Measurements from ENCODE around the gene SLC39A11.

Gene SLC39A11

GRCh38 chr17:72616447-72616846 lies 476.0 kb downstream of the SLC39A11 start:
- DNase-seq (ENCODE audit: low read depth in 2 of 2), result no peak

- DNase-seq (ENCODE audit: low read depth in 2 of 2), result no peak
These were observed 476.9 kb downstream of the SLC39A11 start for GRCh38 chr17:72615627-72615991.

DNA sequence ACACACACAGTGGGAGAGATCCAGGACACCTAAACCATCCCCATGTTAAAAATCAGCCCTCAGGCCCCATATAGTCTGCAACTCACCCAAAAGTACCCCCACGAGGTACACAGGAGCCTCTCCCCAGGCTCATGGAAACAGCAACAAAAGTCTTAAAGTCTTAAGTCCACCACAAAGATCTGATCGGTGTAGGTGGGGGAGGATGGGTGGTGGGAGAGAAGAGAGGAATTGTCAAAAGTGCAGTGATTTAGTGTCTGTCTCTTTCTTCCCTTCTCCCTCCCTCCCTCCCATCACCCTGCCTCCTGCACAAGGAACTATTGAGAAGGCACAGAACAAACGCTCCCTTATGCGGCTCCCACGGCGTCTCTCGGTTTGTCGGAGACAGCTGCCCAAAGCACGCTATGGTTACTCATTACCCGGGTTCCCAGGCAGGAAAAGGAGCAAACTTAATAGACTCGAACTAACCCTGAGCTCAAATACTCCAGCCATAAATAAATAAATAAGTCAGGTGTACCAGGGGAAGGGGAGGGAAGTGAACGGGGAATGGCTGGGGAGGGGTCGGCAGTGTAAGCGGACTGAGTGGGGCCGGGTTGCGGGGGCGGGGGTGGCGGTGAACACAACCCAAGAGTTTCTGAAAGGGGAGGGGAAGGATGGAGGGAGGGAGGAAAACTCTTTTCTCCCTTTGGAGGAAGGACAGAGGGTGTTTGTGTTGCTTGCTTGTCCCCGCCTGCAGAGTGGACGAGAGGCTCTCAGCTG lies 477.4 kb downstream of the SLC39A11 start:
- DNase-seq (ENCODE audit: low read depth in 2 of 2), result no peak

DNA sequence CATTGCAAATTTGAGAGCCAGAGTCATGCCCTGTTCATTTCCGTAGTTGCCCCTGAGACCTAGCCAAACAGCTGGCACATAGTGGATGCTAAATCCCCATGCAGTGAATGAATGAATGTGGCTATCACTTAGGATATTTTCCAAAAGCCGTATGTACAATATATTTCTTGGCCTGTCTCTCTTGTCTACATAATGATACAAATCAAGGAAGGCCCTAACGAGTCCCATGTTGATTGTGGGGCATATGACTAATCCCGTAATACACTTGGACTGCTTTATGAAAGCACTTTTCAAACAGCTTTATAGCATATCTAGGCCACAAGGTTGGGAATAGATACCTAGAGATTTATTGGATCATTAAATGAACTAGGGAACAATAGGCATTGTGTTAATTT lies 478.0 kb downstream of the SLC39A11 start:
- no peak for DNase-seq (ENCODE audit: low read depth in 2 of 2)

GRCh38 chr17:72613806-72614292 lies 478.6 kb downstream of the SLC39A11 start:
- DNase-seq (ENCODE audit: low read depth in 2 of 2), result no peak

GRCh38 chr17:72613396-72613795 lies 479.1 kb downstream of the SLC39A11 start:
- no peak for DNase-seq (ENCODE audit: low read depth in 2 of 2)

GRCh38 chr17:72611172-72611571 lies 481.3 kb downstream of the SLC39A11 start:
- no peak for DNase-seq (ENCODE audit: low read depth in 2 of 2)

GRCh38 chr17:72609501-72609900 lies 483.0 kb downstream of the SLC39A11 start:
- DNase-seq (ENCODE audit: low read depth in 2 of 2), result no peak

- DNase-seq (ENCODE audit: low read depth in 2 of 2), result no peak
These were observed 484.1 kb downstream of the SLC39A11 start for GRCh38 chr17:72608436-72608835.

- no peak for DNase-seq (ENCODE audit: low read depth in 2 of 2)
These were observed 485.8 kb downstream of the SLC39A11 start for GRCh38 chr17:72606656-72607055.

GRCh38 chr17:72605543-72605942 lies 486.9 kb downstream of the SLC39A11 start:
- DNase-seq (ENCODE audit: low read depth in 2 of 2), result no peak

DNA sequence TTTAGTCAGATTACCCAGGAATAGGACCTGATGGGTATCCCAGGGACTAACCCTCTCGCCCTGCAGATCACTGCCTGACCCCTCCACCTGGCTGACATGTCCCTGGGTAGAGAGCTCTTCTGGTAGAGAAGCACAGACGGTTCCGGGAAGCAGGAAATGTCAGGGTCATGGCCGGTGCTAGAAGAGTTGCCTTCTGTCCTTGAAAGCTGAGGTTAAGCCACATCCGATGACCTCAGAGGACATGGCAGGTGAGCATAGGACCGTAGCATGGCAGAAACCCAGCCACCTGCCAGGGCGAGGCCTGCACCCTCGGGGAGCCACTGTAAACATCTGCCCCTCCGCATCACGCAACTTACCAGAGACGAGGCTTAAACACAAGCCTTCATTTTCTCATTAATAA lies 488.0 kb downstream of the SLC39A11 start:
- no peak for DNase-seq (ENCODE audit: low read depth in 2 of 2)

DNA sequence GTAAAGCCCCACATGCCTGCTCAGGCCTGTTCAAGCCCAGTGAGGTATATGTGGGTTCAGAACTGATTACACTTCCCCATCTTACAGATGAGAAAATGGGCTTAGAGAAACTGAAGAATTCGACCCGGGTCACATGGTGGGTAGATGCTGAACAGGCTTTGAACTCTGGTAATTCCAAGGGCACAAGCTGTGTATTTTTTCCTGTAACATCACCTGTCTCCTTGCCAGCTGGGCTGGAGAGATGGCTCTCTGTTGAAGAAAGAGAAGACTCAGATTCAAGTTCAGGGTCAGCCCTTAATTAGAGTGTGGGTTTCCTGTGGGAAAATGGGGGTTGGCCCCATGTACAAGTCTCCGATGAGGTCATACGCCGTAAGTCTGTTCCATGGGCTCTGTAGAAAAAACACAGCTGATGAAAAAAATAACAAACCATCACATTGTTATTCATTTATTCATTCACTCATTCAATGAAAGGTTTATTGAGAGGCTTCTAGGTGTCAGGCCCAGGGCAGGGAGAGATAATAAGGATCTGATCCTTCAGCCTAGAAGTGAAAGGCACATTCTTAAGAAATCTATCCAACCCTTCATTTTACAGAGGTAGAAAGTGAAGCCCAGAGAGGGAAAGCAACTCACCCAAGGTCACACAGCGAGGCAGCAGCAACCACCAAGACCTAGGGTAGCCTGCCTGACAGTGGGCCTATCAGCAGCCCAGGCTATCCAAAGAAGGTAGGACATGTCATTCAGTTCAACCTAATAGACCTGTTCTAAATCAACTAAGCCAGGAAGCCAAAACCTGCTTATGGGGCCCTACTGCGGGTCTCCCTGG lies 488.9 kb downstream of the SLC39A11 start:
- no peak for DNase-seq (ENCODE audit: low read depth in 2 of 2)

DNA sequence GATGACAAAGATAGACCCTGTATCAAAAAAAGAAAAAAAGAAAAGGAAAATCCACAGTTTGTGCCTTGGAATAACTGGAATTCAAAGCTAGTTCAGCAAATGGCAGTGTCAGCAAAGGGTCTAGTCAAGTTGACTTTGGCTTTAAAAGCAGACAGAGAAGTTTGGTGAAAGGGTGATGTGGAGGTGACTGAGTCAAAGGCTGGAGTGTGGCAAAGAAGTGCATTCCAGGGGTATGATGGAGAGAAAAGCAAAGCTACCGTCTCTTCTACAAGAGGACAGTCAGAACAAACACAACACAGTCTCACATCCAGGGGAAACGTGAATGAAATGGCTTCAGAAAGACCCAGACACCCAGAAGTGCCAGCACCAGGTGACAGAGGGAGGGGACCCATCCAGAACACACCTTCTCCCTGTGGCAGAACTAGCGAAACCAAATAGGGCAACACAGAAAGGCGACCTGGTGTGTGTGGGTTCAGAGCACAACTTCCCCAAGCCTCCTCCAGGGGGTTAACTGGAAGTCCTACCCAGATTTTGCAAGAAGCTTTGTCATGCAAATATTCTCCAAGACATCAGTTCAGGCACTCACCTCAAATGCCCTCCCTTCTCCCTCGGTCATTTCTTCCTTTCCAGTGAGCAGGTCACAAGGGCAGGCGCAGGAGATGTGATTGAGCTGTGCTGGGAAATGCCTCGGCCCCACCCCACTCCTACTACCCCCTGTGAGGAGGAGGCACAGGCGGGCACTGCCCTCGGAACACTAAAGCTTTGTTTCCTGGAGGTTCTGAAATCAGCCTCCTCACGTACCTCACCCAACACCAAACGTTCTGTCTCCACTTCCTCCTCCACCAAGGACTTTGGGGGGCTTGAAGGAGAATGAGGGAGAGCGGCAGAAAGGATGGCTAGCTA lies 489.7 kb downstream of the SLC39A11 start:
- no peak for DNase-seq (ENCODE audit: low read depth in 2 of 2)

DNA sequence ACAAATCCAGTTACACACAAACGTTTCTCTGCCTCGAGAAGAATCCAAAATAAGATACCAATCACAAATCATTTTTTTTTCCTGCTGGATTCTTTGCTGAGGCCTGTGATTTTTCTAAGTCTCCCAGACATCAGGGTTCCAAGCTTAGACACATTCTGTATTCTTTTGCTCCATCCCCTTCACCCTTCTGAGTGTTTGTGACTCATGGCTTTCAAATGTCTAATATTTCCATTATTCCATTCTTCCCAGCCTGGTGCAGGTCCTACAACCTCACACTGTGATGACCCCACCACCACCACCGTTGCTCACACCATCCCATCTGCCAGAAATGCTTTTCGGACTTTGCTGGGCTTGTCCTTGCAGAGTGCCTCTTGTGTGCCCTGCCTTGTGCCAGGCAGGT lies 491.6 kb downstream of the SLC39A11 start:
- DNase-seq (ENCODE audit: low read depth in 2 of 2), result no peak

DNA sequence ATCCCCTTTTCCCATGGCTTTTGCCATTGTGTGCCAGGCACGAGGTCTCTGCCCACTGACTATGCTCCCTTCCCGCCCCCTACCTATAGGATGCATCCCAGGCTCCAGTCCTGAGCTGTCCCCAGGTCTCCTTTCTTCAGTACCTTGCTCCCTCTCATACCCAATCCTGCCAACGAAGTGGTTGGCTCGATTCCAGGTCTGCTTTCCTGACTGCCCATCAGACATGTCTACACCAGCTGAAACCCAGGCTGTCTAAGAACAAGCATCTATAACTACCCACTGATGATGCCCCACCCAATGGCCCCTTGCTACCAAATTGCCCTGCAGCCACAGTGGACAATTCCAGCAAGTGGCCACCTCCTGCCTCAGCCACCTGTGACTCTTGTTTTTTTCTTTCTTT lies 492.6 kb downstream of the SLC39A11 start:
- DNase-seq (ENCODE audit: low read depth in 2 of 2), result no peak

DNA sequence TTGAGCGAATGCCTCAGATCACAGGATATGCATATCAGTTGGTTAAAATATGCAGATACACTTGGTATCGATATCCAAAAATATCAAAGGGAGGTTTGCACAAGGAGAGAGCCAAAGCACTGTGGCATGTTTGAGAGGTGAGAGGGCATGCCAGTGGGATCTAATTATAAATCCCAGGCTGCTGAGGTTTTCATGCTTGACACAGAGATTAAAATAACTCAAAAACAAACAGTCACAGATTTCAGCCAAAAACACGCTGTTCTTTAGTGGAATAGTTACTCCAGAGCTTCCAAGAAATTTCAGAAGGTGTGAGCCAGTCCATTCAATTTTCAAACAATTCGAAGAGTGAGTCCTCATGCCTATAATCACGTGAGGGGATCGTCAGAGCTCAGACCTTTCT lies 493.8 kb downstream of the SLC39A11 start:
- DNase-seq (ENCODE audit: low read depth in 2 of 2), result no peak

GRCh38 chr17:72597354-72598087 lies 495.0 kb downstream of the SLC39A11 start:
- DNase-seq (ENCODE audit: low read depth in 2 of 2), result no peak
